Smooth muscle cell (in vitro differentiated cells): Measurements from ENCODE around the gene CRYL1. TPM values are rescaled to one million over a fixed set of nuclear protein-coding genes. Genes with fewer than 3 reads are reported as not detected.

Experiments used
- DNase-seq: peaks from one replicate; lab custom pipeline; 2025; ENCODE audit not compliant: unreplicated experiment; lab: John Stamatoyannopoulos, UW
- H2AFZ ChIP-seq: fragments of 200-600 bp; sonication (generic); 2 replicates; pipeline ENCODE4 v1.6.0; 2016; ENCODE audit warnings: antibody characterized with exemption, low read depth, mild to moderate bottlenecking
- H3F3A ChIP-seq: fragments of 200-600 bp; sonication (generic); 2 replicates; pipeline ENCODE4 v1.6.0; 2017; ENCODE audit warnings: antibody characterized with exemption, low read depth
- H3K27ac ChIP-seq: fragments of 200-600 bp; sonication (generic); 2 replicates; pipeline ENCODE4 v1.5.1; 2016; ENCODE audit warnings: low read depth, mild to moderate bottlenecking
- H3K27me3 ChIP-seq: fragments of 200-600 bp; sonication (generic); 2 replicates; pipeline ENCODE4 v1.6.1; 2016; ENCODE audit warnings: low read depth, mild to moderate bottlenecking
- H3K36me3 ChIP-seq: fragments of 200-600 bp; sonication (generic); 2 replicates; pipeline ENCODE4 v1.5.1; 2016; ENCODE audit warnings: low read depth
- H3K4me1 ChIP-seq: fragments of 200-600 bp; sonication (generic); 2 replicates; pipeline ENCODE4 v1.5.1; 2016; ENCODE audit warnings: low read depth
- H3K4me2 ChIP-seq: fragments of 200-600 bp; sonication (generic); 2 replicates; pipeline ENCODE4 v1.6.0; 2016; ENCODE audit warnings: mild to moderate bottlenecking
- H3K4me3 ChIP-seq: fragments of 200-600 bp; sonication (generic); 2 replicates; pipeline ENCODE4 v1.5.1; 2016; ENCODE audit warnings: mild to moderate bottlenecking
- H3K79me2 ChIP-seq: fragments of 200-600 bp; sonication (generic); 2 replicates; pipeline ENCODE4 v1.6.0; 2016; ENCODE audit warnings: low read depth, mild to moderate bottlenecking
- H3K9ac ChIP-seq: fragments of 200-600 bp; sonication (generic); 2 replicates; pipeline ENCODE4 v1.6.0; 2016; ENCODE audit warnings: low read depth
- H3K9me3 ChIP-seq: fragments of 200-600 bp; sonication (generic); replicated peaks from 2 replicates; pipeline ENCODE4 v1.5.1; 2016; ENCODE audit warnings: low read depth
- H4K20me1 ChIP-seq: fragments of 200-600 bp; sonication (generic); 2 replicates; pipeline ENCODE4 v1.6.0; 2016; ENCODE audit warnings: low read depth
- CTCF ChIP-seq: fragments of 200-600 bp; sonication (generic); IDR thresholded peaks from 2 replicates; pipeline ENCODE4 v1.5.1; 2017; ENCODE audit warnings: borderline replicate concordance, mild to moderate bottlenecking, antibody characterized with exemption; ENCODE audit not compliant: insufficient read depth, poor library complexity, severe bottlenecking
- WGBS: methylation state at CpG from one replicate; pipeline ENCODE4 v1.1.7; 2016; ENCODE audit warnings: low lambda C conversion rate; 5-methylcytosine and 5-hydroxymethylcytosine counted together
- polyA plus RNA-seq: library from polyadenylated mRNA; unstranded; fragments of >200 nt; fragmentation: Nextera tagmentation; extraction: Ambion mirVana; gene quantifications from 2 replicates; pipeline ENCODE4 v1.2.1, GENCODE V29; 2016
- total RNA-seq: library from RNA; depleted of rRNA; stranded (reverse); fragments of >200 nt; gene quantifications from 2 replicates; pipeline ENCODE4 v1.2.3, GENCODE V29; 2014

Gene CRYL1
- total and polyA plus RNA-seq, 2 experiments from 2014 or later, result 6.5 to 12.4 TPM

GRCh38 chr13:20360041-20360491 is 165.6 kb downstream of the CRYL1 start:
- WGBS, result 77% methylated on average over 3 of the region's 3 CpGs
- Histone ChIP-seq H4K20me1 (no peaks in the 10 kb centered on the region), H2AFZ (no peak overlapping the region), H3K27me3 (no peaks in the 10 kb centered on the region), H3K4me1 (no peaks in the 10 kb centered on the region), H3F3A (peaks cover 17% of the 10 kb centered on the region), H3K27ac (peak overlapping the region; percentile 29), H3K79me2 (no peaks in the 10 kb centered on the region), H3K9me3 (no peaks in the 10 kb centered on the region), H3K4me3 (no peak overlapping the region), H3K36me3 (no peaks in the 10 kb centered on the region), H3K4me2 (no peak overlapping the region), H3K9ac (no peak overlapping the region)
- no peak for DNase-seq
- no peak for TF ChIP-seq CTCF

- no peak for DNase-seq
- Histone ChIP-seq H3K9ac (no peak overlapping the region), H3K4me1 (no peaks in the 10 kb centered on the region), H4K20me1 (no peaks in the 10 kb centered on the region), H3F3A (peaks cover 17% of the 10 kb centered on the region), H3K9me3 (no peaks in the 10 kb centered on the region), H3K4me2 (no peak overlapping the region), H3K36me3 (no peaks in the 10 kb centered on the region), H3K27ac (peak overlapping the region; percentile 29), H2AFZ (no peak overlapping the region), H3K79me2 (no peaks in the 10 kb centered on the region), H3K4me3 (no peak overlapping the region), H3K27me3 (no peaks in the 10 kb centered on the region)
- 4% methylated on average over 5 of the region's 5 CpGs for WGBS
- no peak for TF ChIP-seq CTCF
Measured at GRCh38 chr13:20359335-20359734, 166.3 kb downstream of the CRYL1 start.

GRCh38 chr13:20358022-20358421 is 167.6 kb downstream of the CRYL1 start:
- Histone ChIP-seq H3K4me3 (no peak overlapping the region), H3K4me2 (no peak overlapping the region), H3K9ac (no peak overlapping the region), H3K4me1 (no peaks in the 10 kb centered on the region), H2AFZ (no peak overlapping the region), H3K9me3 (no peaks in the 10 kb centered on the region), H4K20me1 (no peaks in the 10 kb centered on the region), H3K36me3 (no peaks in the 10 kb centered on the region), H3K27me3 (no peaks in the 10 kb centered on the region), H3K79me2 (no peaks in the 10 kb centered on the region), H3K27ac (no peak overlapping the region), H3F3A (peaks cover 17% of the 10 kb centered on the region)
- no peak for TF ChIP-seq CTCF
- WGBS, result 97% methylated on average over 7 of the region's 8 CpGs
- DNase-seq, result no peak

GRCh38 chr13:20356444-20356843 is 169.2 kb downstream of the CRYL1 start:
- no peak for TF ChIP-seq CTCF
- no peak for DNase-seq

More at GRCh38 chr13:20356444-20356843, 169.2 kb downstream of the CRYL1 start:
- no peaks in the 10 kb centered on the region for H3K27me3 ChIP-seq
- no peaks in the 10 kb centered on the region for H4K20me1 ChIP-seq
- H3K36me3 ChIP-seq, result no peaks in the 10 kb centered on the region
- no peak overlapping the region for H3K4me2 ChIP-seq
- no peaks in the 10 kb centered on the region for H3K9me3 ChIP-seq
- H2AFZ ChIP-seq, result no peak overlapping the region
- H3F3A ChIP-seq, result peaks cover 17% of the 10 kb centered on the region
- H3K27ac ChIP-seq, result no peak overlapping the region
- H3K9ac ChIP-seq, result no peak overlapping the region
- no peaks in the 10 kb centered on the region for H3K79me2 ChIP-seq
- no peak overlapping the region for H3K4me3 ChIP-seq
- no peaks in the 10 kb centered on the region for H3K4me1 ChIP-seq
- 63% methylated on average over 7 of the region's 7 CpGs for WGBS
